Endothelial cell of umbilical vein (primary cell): Measurements from ENCODE around the gene TRAPPC6A. TPM values are rescaled to one million over a fixed set of nuclear protein-coding genes. Genes with fewer than 3 reads are reported as not detected.

Source experiments
- BruUV-seq: library from RNA; stranded (reverse); fragments of 400-500 nt; replicated peaks from 2 replicates; lab custom pipeline; 2021; lab: Mats Ljungman, UMichigan
- CTCF ChIA-PET: fragments of 300-600, 350-600 bp; sonication (Branson Sonifier 250); formaldehyde crosslinking; loops from one replicate; lab custom pipeline; 2021; ENCODE audit warnings: antibody characterized with exemption, inconsistent platforms; lab: Charles Lee
- POLR2A ChIA-PET: fragments of 300-600, 350-600 bp; sonication (Branson Sonifier 250); formaldehyde crosslinking; loops from one replicate; lab custom pipeline; 2021; ENCODE audit warnings: antibody characterized with exemption, inconsistent platforms; lab: Charles Lee
- DNase-seq: peaks from one replicate; pipeline ENCODE4 v3.0.0-alpha.2; 2011; ENCODE audit warnings: low read depth, low spot score
- FAIRE-seq: peaks from 2 replicates; lab custom pipeline; 2011; peaks lifted over from hg19 to GRCh38; lab: Jason Lieb, UNC
- H2AFZ ChIP-seq: 2 replicates; pipeline ENCODE4 v1.6.0; 2012; ENCODE audit warnings: low read depth, low read length, control low read depth, inconsistent platforms
- H3K27ac ChIP-seq: 2 replicates; pipeline ENCODE4 v1.5.1; 2011; ENCODE audit warnings: low read depth, mild to moderate bottlenecking, control low read depth, low read length, moderate library complexity; ENCODE audit not compliant: insufficient read depth
- H3K27me3 ChIP-seq, 2 experiments: 2 replicates each; pipeline versions ENCODE4 v1.6.0 to v1.6.1; 2011; ENCODE audit warnings: low read length in 2 of 2, mixed read lengths in 1 of 2; ENCODE audit not compliant: control insufficient read depth in 2 of 2, insufficient read depth in 2 of 2
- H3K36me3 ChIP-seq, 2 experiments: 2 replicates in 1 of 2; 3 replicates in 1 of 2; pipeline ENCODE4 v1.5.1; 2011; ENCODE audit warnings: low read length in 2 of 2, mild to moderate bottlenecking in 1 of 2, moderate library complexity in 1 of 2; ENCODE audit not compliant: control insufficient read depth in 2 of 2, insufficient read depth in 2 of 2; ENCODE audit errors: extremely low read depth in 1 of 2
- H3K4me1 ChIP-seq: 3 replicates; pipeline ENCODE4 v1.5.1; 2011; ENCODE audit warnings: mild to moderate bottlenecking, low read length; ENCODE audit not compliant: control insufficient read depth, insufficient read depth; ENCODE audit errors: extremely low read depth
- H3K4me2 ChIP-seq: 2 replicates; pipeline ENCODE4 v1.6.1; 2011; ENCODE audit warnings: low read length, control low read depth, mixed read lengths; ENCODE audit not compliant: insufficient read depth
- H3K4me3 ChIP-seq, 3 experiments: fragments of 200-600 bp in 1 of 3; sonication (generic), shearing (Covaris generic) in 1 of 3; replicated peaks in 1 of 3; 2 replicates each; pipeline ENCODE4 v1.5.1; 2011 to 2016; ENCODE audit warnings: control low read depth in 3 of 3, low read length in 3 of 3, mild to moderate bottlenecking in 2 of 3, inconsistent platforms in 1 of 3, low read depth in 1 of 3, moderate library complexity in 1 of 3; ENCODE audit not compliant: insufficient read depth in 1 of 3
- H3K79me2 ChIP-seq: 2 replicates; pipeline ENCODE4 v1.6.0; 2012; ENCODE audit warnings: low read length, inconsistent platforms; ENCODE audit not compliant: control insufficient read depth, insufficient read depth
- H3K9ac ChIP-seq: replicated peaks from 2 replicates; pipeline ENCODE3; 2011; ENCODE audit warnings: low read length, control low read depth; ENCODE audit not compliant: insufficient read depth; ENCODE audit errors: extremely low read depth
- H3K9me1 ChIP-seq: replicated peaks from 3 replicates; pipeline ENCODE4 v1.6.0; 2011; ENCODE audit warnings: mild to moderate bottlenecking, low read length; ENCODE audit not compliant: control insufficient read depth, insufficient read depth; ENCODE audit errors: extremely low read depth
- H3K9me3 ChIP-seq: replicated peaks from 2 replicates; pipeline ENCODE4 v1.5.1; 2012; ENCODE audit warnings: low read length, inconsistent platforms; ENCODE audit not compliant: control insufficient read depth, insufficient read depth
- H4K20me1 ChIP-seq: replicated peaks from 2 replicates; pipeline ENCODE3; 2011; ENCODE audit warnings: mild to moderate bottlenecking, low read length; ENCODE audit not compliant: control insufficient read depth, insufficient read depth; ENCODE audit errors: extremely low read depth
- EZH2 ChIP-seq: IDR thresholded peaks from 2 replicates; pipeline ENCODE4 v1.6.1; 2012; ENCODE audit warnings: borderline replicate concordance, low read depth, mild to moderate bottlenecking, moderate library complexity, low read length, inconsistent platforms; ENCODE audit not compliant: severe bottlenecking
- FOS ChIP-seq: IDR thresholded peaks from 2 replicates; pipeline ENCODE4 v1.6.1; 2011; ENCODE audit warnings: mild to moderate bottlenecking, low read length, moderate library complexity, borderline replicate concordance; ENCODE audit not compliant: insufficient read depth
- GATA2 ChIP-seq: IDR thresholded peaks from 2 replicates; pipeline ENCODE4 v1.7.0; 2011; ENCODE audit warnings: low read depth, mild to moderate bottlenecking, moderate library complexity, mixed read lengths, low read length; ENCODE audit not compliant: insufficient read length, insufficient read depth
- JUN ChIP-seq: IDR thresholded peaks from 2 replicates; pipeline ENCODE4 v1.6.1; 2011; ENCODE audit warnings: borderline replicate concordance, low read depth; ENCODE audit not compliant: insufficient read length, insufficient read depth
- MYC ChIP-seq: IDR thresholded peaks from one replicate; pipeline ENCODE4 v1.6.1; 2011; ENCODE audit warnings: mild to moderate bottlenecking, low read depth, low read length
- POLR2A ChIP-seq: IDR thresholded peaks from 2 replicates; pipeline ENCODE4 v1.6.1; 2012; ENCODE audit warnings: low read depth, mild to moderate bottlenecking, control low read depth, low read length
- POLR2AphosphoS5 ChIP-seq: IDR thresholded peaks from 2 replicates; pipeline ENCODE4 v1.6.1; 2012; ENCODE audit warnings: low read depth, mild to moderate bottlenecking, control low read depth, low read length, moderate library complexity; ENCODE audit not compliant: insufficient read depth
- dilution Hi-C: fragments of 300-500 bp; cut with MboI; formaldehyde crosslinking; loops from one replicate; pipeline ENCODE4 v1.15.0; 2019; ENCODE audit warnings: low sequenced_read_pairs; ENCODE audit not compliant: extremely low pct_ligation_motif_present
- intact Hi-C: fragments of 100-400 bp; cut with micrococcal nuclease; formaldehyde crosslinking; loops from one replicate; pipeline ENCODE4 v1.10.0; 2022
- polyA plus RNA-seq, 4 experiments: library from polyadenylated mRNA; depleted of rRNA in 3 of 4; stranded (reverse) in 3 of 4; unstranded in 1 of 4; fragments of >200 nt; gene quantifications; 2 replicates each; pipeline versions ENCODE4 v1.2.1 to v1.2.3, GENCODE V29; 2011 to 2012; ENCODE audit warnings: missing spikeins in 1 of 4
- total RNA-seq: library from RNA; stranded (reverse); gene quantifications from 2 replicates; pipeline ENCODE4 v1.2.3, GENCODE V29; 2021
- TF ChIP-seq, protein P1 (sequence below): IDR thresholded peaks from 2 replicates; pipeline ENCODE4 v1.6.1; 2011; ENCODE audit not compliant: insufficient read depth, insufficient read length
- TF ChIP-seq, protein P2 (sequence below), 2 donors: IDR thresholded peaks; 1 replicate in 1 of 2; 2 replicates in 1 of 2; pipeline ENCODE4 v1.5.1; 2011; ENCODE audit warnings: low read length in 2 of 2, mild to moderate bottlenecking in 2 of 2, moderate library complexity in 2 of 2, control low read depth in 1 of 2, inconsistent platforms in 1 of 2, low read depth in 1 of 2; ENCODE audit not compliant: insufficient read depth in 1 of 2; ENCODE audit errors: extremely low read depth in 1 of 2

The TRAPPC6A gene
- total and polyA plus RNA-seq, 2 donors (not counting 3 experiments of a cell fraction or from before 2014, with no cell fraction given) = 18.1 to 45.4 TPM

DNA sequence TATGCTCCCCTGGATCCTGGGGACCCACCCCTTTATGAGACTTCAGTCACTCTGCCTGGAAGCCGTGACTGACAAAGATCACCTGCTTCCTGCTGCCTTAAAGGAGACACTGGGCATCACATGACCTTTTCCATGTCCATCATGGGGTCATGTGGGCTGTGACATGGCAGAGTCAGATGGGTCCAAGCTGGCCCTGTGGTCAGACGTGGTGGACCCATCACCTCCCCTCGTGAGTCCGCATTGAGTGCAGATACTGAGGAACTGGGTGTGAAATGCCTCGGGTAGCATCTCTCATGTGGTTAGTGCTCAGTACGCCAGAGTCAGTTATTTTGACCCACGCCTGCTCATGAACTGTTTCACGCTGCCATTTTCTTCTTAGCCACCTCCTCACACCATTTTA, 44.4 kb downstream of the TRAPPC6A start:
- H3K4me2 ChIP-seq = no peak overlapping the region
- ChIA-PET CTCF (no interaction called here), POLR2A (no interaction called here)
- H3K9me1 ChIP-seq = no peaks in the 10 kb centered on the region
- FAIRE-seq (no peak), DNase-seq (no peak)
- peaks cover 8% of the 10 kb centered on the region for H3K79me2 ChIP-seq
- H3K27ac ChIP-seq = no peak overlapping the region
- H3K9me3 ChIP-seq = no peaks in the 10 kb centered on the region
- no peaks in the 10 kb centered on the region for H3K27me3 ChIP-seq
- peaks cover 4% of the 10 kb centered on the region for H3K4me1 ChIP-seq
- intact Hi-C loops = no loop called here
- H4K20me1 ChIP-seq = no peaks in the 10 kb centered on the region
- dilution Hi-C loops = no loop called here
- H3K36me3 ChIP-seq = no peaks in the 10 kb centered on the region
- no peak overlapping the region for H2AFZ ChIP-seq
- H3K4me3 ChIP-seq = no peak overlapping the region
- TF ChIP-seq POLR2A (no peak), JUN (no peak), FOS (no peak), POLR2AphosphoS5 (no peak), EZH2 (no peak), GATA2 (no peak), MYC (no peak)
- TF ChIP-seq, protein P1, sequence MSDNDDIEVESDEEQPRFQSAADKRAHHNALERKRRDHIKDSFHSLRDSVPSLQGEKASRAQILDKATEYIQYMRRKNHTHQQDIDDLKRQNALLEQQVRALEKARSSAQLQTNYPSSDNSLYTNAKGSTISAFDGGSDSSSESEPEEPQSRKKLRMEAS = no peak
- TF ChIP-seq, protein P2, sequence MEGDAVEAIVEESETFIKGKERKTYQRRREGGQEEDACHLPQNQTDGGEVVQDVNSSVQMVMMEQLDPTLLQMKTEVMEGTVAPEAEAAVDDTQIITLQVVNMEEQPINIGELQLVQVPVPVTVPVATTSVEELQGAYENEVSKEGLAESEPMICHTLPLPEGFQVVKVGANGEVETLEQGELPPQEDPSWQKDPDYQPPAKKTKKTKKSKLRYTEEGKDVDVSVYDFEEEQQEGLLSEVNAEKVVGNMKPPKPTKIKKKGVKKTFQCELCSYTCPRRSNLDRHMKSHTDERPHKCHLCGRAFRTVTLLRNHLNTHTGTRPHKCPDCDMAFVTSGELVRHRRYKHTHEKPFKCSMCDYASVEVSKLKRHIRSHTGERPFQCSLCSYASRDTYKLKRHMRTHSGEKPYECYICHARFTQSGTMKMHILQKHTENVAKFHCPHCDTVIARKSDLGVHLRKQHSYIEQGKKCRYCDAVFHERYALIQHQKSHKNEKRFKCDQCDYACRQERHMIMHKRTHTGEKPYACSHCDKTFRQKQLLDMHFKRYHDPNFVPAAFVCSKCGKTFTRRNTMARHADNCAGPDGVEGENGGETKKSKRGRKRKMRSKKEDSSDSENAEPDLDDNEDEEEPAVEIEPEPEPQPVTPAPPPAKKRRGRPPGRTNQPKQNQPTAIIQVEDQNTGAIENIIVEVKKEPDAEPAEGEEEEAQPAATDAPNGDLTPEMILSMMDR (IDR thresholded peaks at IDR 0.05; ENCODE audit: extremely low read depth in 1 of 2, insufficient read depth in 1 of 2, low read depth in 1 of 2, low read length in 2 of 2) = no peak
- no peak overlapping the region for H3K9ac ChIP-seq
- no TSS peak for BruUV-seq
